ENCODE results near the gene EMP2. TPM values are rescaled to one million over a fixed set of nuclear protein-coding genes. Genes with fewer than 3 reads are reported as not detected.

EMP2 gene
- total and polyA plus RNA-seq, 2 experiments from 2014 or later = 29.1 to 93.4 TPM

GRCh38 chr16:10497132-10498101, 83.0 kb downstream of the EMP2 start:
- TF ChIP-seq EZH2phosphoT487 (IDR thresholded peaks at IDR 0.05; ENCODE audit: low read depth, severe bottlenecking, unreplicated experiment) (no peak), CTCF (IDR thresholded peaks at IDR 0.05; ENCODE audit: poor library complexity) (no peak), EZH2 (IDR thresholded peaks at IDR 0.05; ENCODE audit: borderline replicate concordance) (no peak)
- WGBS (ENCODE audit: low lambda C conversion rate, missing lambda C conversion rate) = 94% methylated on average over 13 of the region's 13 CpGs
- Histone ChIP-seq H3K9me3 (ENCODE audit: low read depth) (no peaks in the 10 kb centered on the region), H3K36me3 (replicated peaks; ENCODE audit: insufficient read depth, low read depth) (no peaks in the 10 kb centered on the region), H3K79me2 (no peaks in the 10 kb centered on the region), H4K20me1 (ENCODE audit: insufficient read depth, poor library complexity, severe bottlenecking) (no peaks in the 10 kb centered on the region), H2AFZ (no peak overlapping the region), H3K4me2 (no peak overlapping the region), H3K27ac (no peak overlapping the region), H3K4me1 (ENCODE audit: insufficient read depth) (no peaks in the 10 kb centered on the region), H3K4me3 (no peak overlapping the region), H3K9me2 (replicated peaks; ENCODE audit: insufficient read depth) (no peaks in the 10 kb centered on the region), H3K27me3 (no peaks in the 10 kb centered on the region)
- no peak for DNase-seq (ENCODE audit: low spot score)

- Histone ChIP-seq H3K4me2 (no peak overlapping the region), H4K20me1 (ENCODE audit: insufficient read depth, poor library complexity, severe bottlenecking) (no peaks in the 10 kb centered on the region), H3K79me2 (no peaks in the 10 kb centered on the region), H3K4me3 (no peak overlapping the region), H3K4me1 (ENCODE audit: insufficient read depth) (no peaks in the 10 kb centered on the region), H3K9me3 (ENCODE audit: low read depth) (no peaks in the 10 kb centered on the region), H3K27ac (peak overlapping the region; percentile 63), H3K36me3 (replicated peaks; ENCODE audit: insufficient read depth, low read depth) (no peaks in the 10 kb centered on the region), H2AFZ (no peak overlapping the region), H3K9me2 (replicated peaks; ENCODE audit: insufficient read depth) (no peaks in the 10 kb centered on the region), H3K27me3 (no peaks in the 10 kb centered on the region)
- WGBS (ENCODE audit: low lambda C conversion rate, missing lambda C conversion rate) = 85% methylated on average over 6 of the region's 6 CpGs
- no peak for DNase-seq (ENCODE audit: low spot score)
- TF ChIP-seq EZH2phosphoT487 (IDR thresholded peaks at IDR 0.05; ENCODE audit: low read depth, severe bottlenecking, unreplicated experiment) (no peak), CTCF (IDR thresholded peaks at IDR 0.05; ENCODE audit: poor library complexity) (no peak), EZH2 (IDR thresholded peaks at IDR 0.05; ENCODE audit: borderline replicate concordance) (no peak)
Measured at GRCh38 chr16:10495031-10495345, 85.4 kb downstream of the EMP2 start.

- Histone ChIP-seq H4K20me1 (ENCODE audit: insufficient read depth, poor library complexity, severe bottlenecking) (no peaks in the 10 kb centered on the region), H2AFZ (no peak overlapping the region), H3K4me1 (ENCODE audit: insufficient read depth) (no peaks in the 10 kb centered on the region), H3K4me2 (no peak overlapping the region), H3K9me2 (replicated peaks; ENCODE audit: insufficient read depth) (no peaks in the 10 kb centered on the region), H3K27me3 (no peaks in the 10 kb centered on the region), H3K4me3 (no peak overlapping the region), H3K9me3 (ENCODE audit: low read depth) (no peaks in the 10 kb centered on the region), H3K79me2 (no peaks in the 10 kb centered on the region), H3K27ac (peak overlapping the region; percentile 81), H3K36me3 (replicated peaks; ENCODE audit: insufficient read depth, low read depth) (no peaks in the 10 kb centered on the region)
- 77% methylated on average over 5 of the region's 5 CpGs for WGBS (ENCODE audit: low lambda C conversion rate, missing lambda C conversion rate)
- DNase-seq (ENCODE audit: low spot score) = peak; percentile 34
- no peak for TF ChIP-seq EZH2 (IDR thresholded peaks at IDR 0.05; ENCODE audit: borderline replicate concordance)
- TF ChIP-seq CTCF (IDR thresholded peaks at IDR 0.05; ENCODE audit: poor library complexity) = no peak
- TF ChIP-seq EZH2phosphoT487 (IDR thresholded peaks at IDR 0.05; ENCODE audit: low read depth, severe bottlenecking, unreplicated experiment) = no peak
Measured at GRCh38 chr16:10494343-10495030, 85.9 kb downstream of the EMP2 start.
